GM18870 (cell line): ENCODE results near the gene HSPA1L.

Experiments used
- ATAC-seq: cut with Tn5 transposase; IDR thresholded peaks from one replicate; pipeline ENCODE4 v1.9.1; 2021; ENCODE audit warnings: moderate library complexity; ENCODE audit not compliant: unreplicated experiment

Gene HSPA1L

DNA sequence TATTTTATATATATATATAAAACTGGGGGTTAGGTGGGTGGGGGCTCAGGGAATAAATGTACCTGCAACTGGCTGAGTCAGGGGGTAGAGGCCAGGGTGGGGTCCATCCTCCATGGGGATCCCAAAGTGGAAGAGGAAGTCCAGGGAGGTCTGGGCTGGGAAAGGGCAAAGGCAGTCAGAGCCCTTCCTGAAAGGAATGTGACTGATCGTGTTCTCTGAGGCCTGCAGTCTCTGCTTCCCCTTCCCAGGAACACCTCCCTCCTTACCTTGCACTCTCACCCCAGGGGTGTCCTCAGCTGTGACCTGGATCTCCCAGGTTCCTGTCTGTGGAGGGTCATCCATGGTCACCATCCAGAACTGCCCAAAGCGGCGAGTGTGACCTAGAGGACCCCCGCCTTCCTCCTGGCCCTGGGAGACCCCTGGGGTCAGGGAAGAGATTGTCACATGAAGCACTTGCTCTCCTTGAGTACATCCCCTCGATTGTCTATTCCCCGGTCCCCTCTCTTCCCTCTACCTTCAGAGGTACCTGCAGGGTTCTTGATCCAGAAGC, 47.9 kb downstream of the HSPA1L start:
- no peak for ATAC-seq

GRCh38 chr6:31765910-31766794, 48.9 kb downstream of the HSPA1L start:
- ATAC-seq: no peak

DNA sequence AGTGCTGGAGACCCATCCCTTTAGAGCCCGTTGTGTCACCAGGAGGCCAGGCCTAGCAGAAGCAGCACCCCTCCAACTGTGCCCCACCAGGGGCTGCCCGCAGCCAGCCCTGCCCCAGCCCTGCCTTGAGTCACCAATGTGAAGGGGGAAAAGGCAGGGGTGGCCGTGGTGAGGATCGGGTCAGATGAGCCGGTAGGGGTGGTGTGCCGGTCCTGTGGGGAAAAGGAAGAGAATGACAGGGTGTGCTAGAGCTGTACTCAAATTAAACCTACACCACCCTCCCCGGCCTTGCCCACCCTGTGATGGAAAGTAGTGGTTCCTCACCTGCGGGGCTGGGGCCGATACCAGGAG, 49.5 kb downstream of the HSPA1L start:
- no peak for ATAC-seq

GRCh38 chr6:31764198-31764597, 50.9 kb downstream of the HSPA1L start:
- no peak for ATAC-seq

GRCh38 chr6:31763619-31763940, 51.5 kb downstream of the HSPA1L start:
- no peak for ATAC-seq

DNA sequence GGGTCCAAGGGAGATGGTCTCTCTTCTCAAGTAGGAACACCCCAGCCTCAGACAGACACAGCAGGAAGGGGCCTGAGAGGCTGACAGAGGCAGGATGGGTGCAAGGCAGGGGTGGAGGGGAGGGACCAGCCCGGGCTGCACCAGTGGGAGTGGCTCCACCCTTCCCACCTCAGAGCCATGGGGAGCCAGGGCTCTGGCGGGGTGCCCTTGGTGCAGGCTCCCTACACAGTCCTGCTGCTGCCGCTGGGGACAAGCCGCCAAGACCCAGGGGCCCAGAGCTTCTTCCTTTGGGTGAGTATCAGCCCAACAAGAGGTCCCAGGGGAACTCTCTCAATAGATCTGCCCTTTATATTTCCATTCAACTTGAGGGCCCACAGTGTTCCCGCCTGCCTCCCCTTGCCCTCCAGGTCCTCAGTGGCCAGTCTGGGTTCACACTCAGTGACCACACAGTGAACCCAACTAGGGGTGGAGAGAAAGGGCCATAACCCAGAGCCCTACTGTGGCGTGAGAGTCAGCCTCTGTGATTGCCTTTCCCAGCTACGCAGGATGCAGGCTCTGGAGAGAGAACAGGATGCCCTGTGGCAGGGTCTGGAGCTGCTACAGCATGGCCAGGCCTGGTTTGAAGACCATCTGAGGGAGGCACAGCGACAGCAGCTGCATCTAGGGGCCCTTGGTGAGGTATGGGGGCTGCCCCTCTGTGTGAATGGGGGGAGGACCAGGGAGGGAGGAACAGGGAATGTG, 52.0 kb downstream of the HSPA1L start:
- no peak for ATAC-seq

DNA sequence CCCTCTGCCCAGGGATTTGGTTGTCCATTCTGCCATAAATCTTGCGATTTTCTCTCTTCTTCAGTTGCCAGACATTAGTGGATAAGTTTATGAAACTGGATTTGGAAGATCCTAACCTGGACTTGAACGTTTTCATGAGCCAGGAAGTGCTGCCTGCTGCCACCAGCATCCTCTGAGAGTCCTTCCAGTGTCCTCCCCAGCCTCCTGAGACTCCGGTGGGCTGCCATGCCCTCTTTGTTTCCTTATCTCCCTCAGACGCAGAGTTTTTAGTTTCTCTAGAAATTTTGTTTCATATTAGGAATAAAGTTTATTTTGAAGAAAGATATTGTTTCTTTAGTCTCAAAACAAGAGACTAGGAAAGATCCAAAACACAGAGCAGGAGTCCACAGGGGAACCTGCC, 52.7 kb downstream of the HSPA1L start, which contains the start of gene SAPCD1:
SAPCD1 (plus strand) TSS at position 301 of the 400 bp plus-strand sequence. CDS start 399 bp downstream, outside the sequence.
- no peak for ATAC-seq

- ATAC-seq: no peak
Measured at GRCh38 chr6:31761343-31761742, 53.7 kb downstream of the HSPA1L start.

- no peak for ATAC-seq
Measured at GRCh38 chr6:31760790-31761189, 54.3 kb downstream of the HSPA1L start.
